HepG2 (cell line): Measurements from ENCODE around the gene MAPK10.

Experiments used
- RAD51 ChIP-seq: fragments of 450-650 bp; IDR thresholded peaks from 2 replicates; pipeline ENCODE4 v1.6.1; 2016; ENCODE audit warnings: borderline replicate concordance
- TP53 ChIP-seq: sonication (generic); formaldehyde crosslinking; conservative IDR thresholded peaks from 2 replicates; pipeline ENCODE4 v1.4.0; 2020; ENCODE audit warnings: missing genetic modification reagents

DNA sequence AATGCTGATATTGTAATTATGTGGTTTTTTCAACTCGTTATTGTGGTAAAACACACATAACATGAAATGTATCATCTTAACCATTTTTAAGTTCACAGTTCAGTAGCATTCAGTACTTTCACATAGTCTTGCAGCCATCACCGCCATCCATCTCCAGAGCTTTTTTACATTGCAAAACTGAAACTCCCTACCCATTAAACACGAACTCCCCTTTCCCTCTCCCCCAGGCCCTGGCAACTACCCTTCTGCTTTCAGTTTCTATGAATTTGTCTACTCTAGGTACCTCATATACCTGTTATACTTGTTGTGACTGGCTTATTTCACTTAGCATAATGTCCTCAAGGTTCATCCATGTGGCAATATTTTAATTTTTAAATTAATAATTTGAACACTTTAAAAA, 380.6 kb downstream of the MAPK10 start:
- TF ChIP-seq TP53 (CRISPR knock-in tag) (no peak), RAD51 (no peak)
